HG02678 (cell line): ENCODE results near the gene ZNF292.
A peak's percentile ranks its signal among the peaks of the same experiment; 100 is the strongest.

Experiments used
- ATAC-seq: cut with Tn5 transposase; IDR thresholded peaks from one replicate; pipeline ENCODE4 v1.9.1; 2021; ENCODE audit warnings: mild to moderate bottlenecking, moderate library complexity; ENCODE audit not compliant: unreplicated experiment

Gene ZNF292

GRCh38 chr6:87161299-87161698, 5.9 kb downstream of the ZNF292 start:
- no peak for ATAC-seq

- ATAC-seq = peak; percentile 62
These were observed 8.6 kb downstream of the ZNF292 start for GRCh38 chr6:87164004-87164403.

- ATAC-seq = no peak
These were observed 9.1 kb downstream of the ZNF292 start for GRCh38 chr6:87164506-87164905.

GRCh38 chr6:87165185-87165584, 9.8 kb downstream of the ZNF292 start:
- no peak for ATAC-seq

GRCh38 chr6:87171938-87172633, 16.7 kb downstream of the ZNF292 start:
- no peak for ATAC-seq

GRCh38 chr6:87174078-87174579, 18.8 kb downstream of the ZNF292 start:
- ATAC-seq = peak; percentile 50

GRCh38 chr6:87176493-87176892, 21.1 kb downstream of the ZNF292 start:
- ATAC-seq = no peak

- no peak for ATAC-seq
These were observed 24.9 kb downstream of the ZNF292 start for GRCh38 chr6:87180105-87180728.

- peak; percentile 18 for ATAC-seq
These were observed 26.5 kb downstream of the ZNF292 start for GRCh38 chr6:87181903-87182302.

- peak; percentile 80 for ATAC-seq
These were observed 27.0 kb downstream of the ZNF292 start for GRCh38 chr6:87182321-87182720.

- no peak for ATAC-seq
These were observed 27.6 kb downstream of the ZNF292 start for GRCh38 chr6:87182940-87183339.

GRCh38 chr6:87183687-87184086, 28.3 kb downstream of the ZNF292 start:
- no peak for ATAC-seq

GRCh38 chr6:87184762-87185250, 29.4 kb downstream of the ZNF292 start:
- ATAC-seq = no peak

GRCh38 chr6:87196275-87196842, 41.0 kb downstream of the ZNF292 start:
- no peak for ATAC-seq

- peak; percentile 74 for ATAC-seq
These were observed 42.2 kb downstream of the ZNF292 start for GRCh38 chr6:87197547-87197946.

- peak; percentile 11 for ATAC-seq
These were observed 42.9 kb downstream of the ZNF292 start for GRCh38 chr6:87198022-87198810.

- ATAC-seq = no peak
These were observed 44.4 kb downstream of the ZNF292 start for GRCh38 chr6:87199787-87200186.

GRCh38 chr6:87200469-87201175, 45.3 kb downstream of the ZNF292 start:
- no peak for ATAC-seq

- no peak for ATAC-seq
These were observed 48.2 kb downstream of the ZNF292 start for GRCh38 chr6:87203448-87204023.

GRCh38 chr6:87209812-87210211, 54.4 kb downstream of the ZNF292 start:
- ATAC-seq = no peak
